ES-I3 (cell line): ENCODE results near the gene EPHB2.
A peak's percentile ranks its signal among the peaks of the same experiment; 100 is the strongest.
"Not testable (repeated sequence)": the region's sequence is repeated elsewhere in the genome, so short reads cannot be mapped to it uniquely, and the experiment has no call there.

Source experiments
- H3K36me3 ChIP-seq: 2 replicates; pipeline ENCODE4 v1.6.1; 2013; ENCODE audit warnings: mild to moderate bottlenecking, low read length, control low read depth, moderate library complexity; ENCODE audit not compliant: insufficient read depth
- H3K4me1 ChIP-seq: 2 replicates; pipeline ENCODE4 v1.6.1; 2013; ENCODE audit warnings: mild to moderate bottlenecking, control low read depth, low read length; ENCODE audit not compliant: insufficient read depth
- H3K9ac ChIP-seq: 2 replicates; pipeline ENCODE4 v1.6.1; 2013; ENCODE audit warnings: low read depth, mild to moderate bottlenecking, low read length, moderate library complexity
- H3K9me3 ChIP-seq: 2 replicates; pipeline ENCODE4 v1.6.1; 2013; ENCODE audit warnings: mild to moderate bottlenecking, low read length, moderate library complexity; ENCODE audit not compliant: control insufficient read depth, insufficient read depth

EPHB2 gene

DNA sequence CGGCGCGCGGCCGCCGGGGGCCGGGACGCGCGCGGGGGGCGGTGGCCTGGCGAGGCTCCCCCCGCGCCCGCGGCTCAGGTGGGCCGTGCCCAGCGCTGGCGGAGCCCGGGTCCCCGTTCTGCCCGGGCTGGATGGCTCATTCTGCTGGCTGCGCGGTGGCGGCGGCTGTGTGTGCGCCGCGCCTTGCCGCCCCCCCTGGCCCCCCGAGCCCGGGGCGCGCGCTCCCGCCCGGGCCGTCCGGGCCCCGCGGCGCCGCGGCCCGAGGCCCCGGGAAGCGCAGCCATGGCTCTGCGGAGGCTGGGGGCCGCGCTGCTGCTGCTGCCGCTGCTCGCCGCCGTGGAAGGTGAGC lies at the start of gene EPHB2:
Gene EPHB2, plus strand, starts transcription at position 139 of the 349 bp plus-strand sequence. Its CDS starts 144 bp downstream, at position 283.
- Histone ChIP-seq H3K36me3 (no peaks in the 10 kb centered on the region), H3K9ac (peak within 1 kb of the TSS; percentile 40; the same call in 1 of the 2 replicates), H3K9me3 (no peaks in the 10 kb centered on the region), H3K4me1 (peaks cover 5% of the 10 kb centered on the region; the same call in 1 of the 2 replicates)

DNA sequence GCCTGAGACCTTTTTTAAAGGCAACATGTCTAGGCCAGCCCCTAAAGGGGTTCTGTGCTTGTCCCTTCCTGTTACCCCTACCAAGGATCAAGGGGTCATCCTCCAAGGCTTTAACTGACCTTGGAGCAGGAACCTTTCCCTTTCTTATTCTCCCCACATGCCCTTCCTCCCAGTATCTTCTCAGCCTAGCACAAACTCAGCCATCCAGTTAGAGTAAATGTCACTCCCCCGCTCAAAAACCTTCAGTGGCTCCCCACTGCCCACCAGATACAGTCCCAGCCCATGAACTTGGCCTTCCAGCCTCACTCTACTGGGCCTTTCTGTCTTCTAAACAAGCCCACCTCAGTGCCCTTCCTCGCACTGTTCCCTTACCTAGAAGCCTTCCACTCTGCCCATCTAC lies 48.8 kb upstream of the EPHB2 start:
- Histone ChIP-seq H3K36me3 (no peaks in the 10 kb centered on the region), H3K4me1 (peaks cover 3% of the 10 kb centered on the region; the same call in 1 of the 2 replicates), H3K9ac (no peak overlapping the region), H3K9me3 (no peaks in the 10 kb centered on the region)

DNA sequence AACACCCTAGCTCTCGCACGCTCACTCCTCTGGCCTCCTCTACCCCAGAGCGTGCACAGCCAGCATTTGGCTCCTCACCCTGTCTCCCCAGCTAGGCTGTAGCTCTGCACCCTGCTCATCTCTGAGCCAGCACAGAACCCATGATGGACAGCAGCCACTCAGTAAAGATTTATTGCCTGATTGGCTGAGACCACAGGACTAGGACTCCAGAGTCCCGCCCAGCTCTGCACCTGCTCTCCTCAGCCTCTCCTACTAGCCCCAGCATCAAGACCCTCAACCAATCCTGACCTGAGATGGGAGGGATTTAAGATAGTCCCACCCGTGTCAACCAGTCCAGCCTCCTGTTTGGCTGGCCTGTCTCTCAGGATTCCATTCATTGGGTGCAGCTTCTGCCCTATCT lies 48.3 kb upstream of the EPHB2 start:
- H3K4me1 ChIP-seq, result peaks cover 3% of the 10 kb centered on the region; the same call in 1 of the 2 replicates

DNA sequence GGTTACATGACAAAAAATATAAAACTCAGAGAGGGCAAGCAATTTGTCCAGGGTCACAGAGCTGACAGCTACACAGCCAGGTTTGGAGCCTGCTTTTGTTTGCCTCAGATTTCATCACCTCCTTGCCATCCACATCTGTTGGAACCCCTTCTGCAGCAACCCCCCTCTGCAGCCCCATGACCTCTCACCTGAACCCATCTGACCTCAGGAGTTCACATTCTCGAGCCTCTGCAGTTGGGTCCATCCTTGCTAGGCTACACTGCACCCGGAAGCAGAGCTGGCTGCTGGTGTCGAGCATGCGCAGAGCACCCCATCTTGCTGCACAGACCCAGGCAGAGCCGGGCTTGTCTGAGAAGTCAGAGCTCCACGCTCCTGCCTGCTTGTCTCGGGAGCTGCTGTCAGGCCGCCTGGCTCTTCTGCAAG lies 47.6 kb upstream of the EPHB2 start:
- Histone ChIP-seq H3K36me3 (no peaks in the 10 kb centered on the region), H3K9me3 (no peaks in the 10 kb centered on the region), H3K9ac (no peak overlapping the region), H3K4me1 (peaks cover 3% of the 10 kb centered on the region; the same call in 1 of the 2 replicates)

More for the DNA sequence above, 48.3 kb upstream of the EPHB2 start:
- Histone ChIP-seq H3K36me3 (no peaks in the 10 kb centered on the region), H3K9me3 (no peaks in the 10 kb centered on the region), H3K9ac (no peak overlapping the region)

DNA sequence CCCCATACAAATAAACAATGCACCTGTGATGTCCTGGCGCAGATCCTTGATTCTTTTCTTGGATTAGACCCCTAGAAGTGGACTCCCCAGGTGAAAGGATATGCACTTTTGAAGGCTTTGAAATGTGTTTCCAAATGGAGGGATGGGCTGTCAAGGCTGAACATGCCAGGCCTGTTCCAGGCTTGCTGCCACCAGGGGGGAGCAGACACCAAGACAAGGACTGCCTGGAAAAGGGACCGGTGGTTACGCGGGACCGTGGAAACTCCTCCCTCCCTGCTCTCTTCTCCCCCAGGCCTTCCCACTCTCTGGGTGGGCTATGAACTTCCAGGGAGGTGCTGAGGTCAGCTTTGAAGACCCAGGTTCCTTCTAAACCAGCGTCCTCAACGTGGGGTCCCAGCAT lies 44.9 kb upstream of the EPHB2 start:
- peaks cover 3% of the 10 kb centered on the region; the same call in 1 of the 2 replicates for H3K4me1 ChIP-seq
- no peaks in the 10 kb centered on the region for H3K9me3 ChIP-seq
- no peaks in the 10 kb centered on the region for H3K36me3 ChIP-seq
- no peak overlapping the region for H3K9ac ChIP-seq

DNA sequence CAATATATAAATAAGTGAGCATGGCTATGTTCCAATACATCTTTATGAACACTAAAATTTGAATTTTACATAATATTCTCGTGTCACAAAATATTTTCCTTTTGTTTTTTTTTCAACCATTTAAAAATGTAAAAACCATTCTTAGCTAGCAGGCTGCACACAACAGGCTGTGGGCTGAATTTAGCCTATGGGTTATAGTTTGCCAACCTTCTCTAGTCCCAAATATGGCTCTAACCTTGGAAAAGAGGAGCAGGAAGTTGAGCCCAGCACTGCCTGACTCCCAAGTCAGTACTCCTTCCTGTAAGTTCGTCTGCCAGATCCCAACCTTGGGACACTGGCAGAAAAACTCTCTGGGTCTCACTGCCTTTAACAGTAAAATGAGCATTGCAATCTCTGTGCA lies 44.2 kb upstream of the EPHB2 start:
- Histone ChIP-seq H3K36me3 (no peaks in the 10 kb centered on the region), H3K9me3 (no peaks in the 10 kb centered on the region), H3K4me1 (peaks cover 3% of the 10 kb centered on the region; the same call in 1 of the 2 replicates), H3K9ac (no peak overlapping the region)

DNA sequence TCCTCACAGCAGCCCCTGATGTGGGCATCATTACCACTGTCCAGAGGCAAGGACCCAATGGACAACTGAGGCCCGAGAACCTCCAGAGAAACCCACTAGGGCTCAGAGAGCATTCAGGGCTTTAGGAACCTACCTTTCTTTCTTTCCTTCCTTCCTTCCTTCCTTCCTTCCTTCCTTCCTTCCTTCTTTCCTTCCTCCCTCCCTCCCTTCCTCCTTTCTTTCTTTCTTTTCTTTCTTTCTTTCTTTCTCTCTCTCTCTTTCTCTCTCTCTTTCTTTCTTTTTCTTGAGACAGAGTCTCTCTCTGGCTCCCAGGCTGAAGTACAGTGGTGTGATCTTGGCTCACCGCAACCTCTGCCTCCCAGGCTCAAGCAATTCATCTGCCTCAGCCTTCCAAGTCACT lies 41.8 kb upstream of the EPHB2 start:
- H3K9ac ChIP-seq, H3K4me1 ChIP-seq, H3K9me3 ChIP-seq, H3K36me3 ChIP-seq: not testable (repeated sequence)

DNA sequence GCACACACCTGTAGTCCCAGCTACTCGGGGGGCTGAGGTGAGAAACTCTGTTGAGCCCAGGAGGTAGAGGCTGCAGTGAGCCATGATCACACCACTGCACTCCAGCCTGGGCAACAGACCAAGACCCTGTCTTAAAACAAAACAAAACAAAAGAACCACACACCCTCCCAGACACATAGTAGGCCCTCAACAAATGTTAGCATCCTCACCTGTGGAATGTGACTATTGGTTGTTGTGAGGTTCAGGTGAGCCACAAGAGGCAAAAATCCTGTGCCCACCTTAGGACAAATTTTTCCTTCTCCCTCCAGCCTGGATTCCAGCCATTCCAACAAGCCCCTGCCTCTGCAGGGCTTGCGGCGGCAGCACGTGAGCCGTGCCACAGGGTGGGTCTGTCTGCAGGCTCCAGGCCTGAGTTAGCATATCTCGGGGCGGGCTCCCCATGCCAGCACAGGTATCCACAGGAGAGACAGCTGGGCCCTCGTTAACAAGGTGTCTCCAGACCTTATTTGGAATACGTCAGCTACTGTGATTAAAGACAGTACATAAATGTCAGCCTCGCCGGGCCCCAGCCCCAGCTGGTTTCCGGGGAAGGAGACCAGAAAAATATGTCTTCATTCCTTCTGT lies 40.2 kb upstream of the EPHB2 start:
- Histone ChIP-seq H3K9ac (no peak overlapping the region), H3K36me3 (no peaks in the 10 kb centered on the region), H3K4me1 (peaks cover 3% of the 10 kb centered on the region; the same call in 1 of the 2 replicates), H3K9me3 (no peaks in the 10 kb centered on the region)

DNA sequence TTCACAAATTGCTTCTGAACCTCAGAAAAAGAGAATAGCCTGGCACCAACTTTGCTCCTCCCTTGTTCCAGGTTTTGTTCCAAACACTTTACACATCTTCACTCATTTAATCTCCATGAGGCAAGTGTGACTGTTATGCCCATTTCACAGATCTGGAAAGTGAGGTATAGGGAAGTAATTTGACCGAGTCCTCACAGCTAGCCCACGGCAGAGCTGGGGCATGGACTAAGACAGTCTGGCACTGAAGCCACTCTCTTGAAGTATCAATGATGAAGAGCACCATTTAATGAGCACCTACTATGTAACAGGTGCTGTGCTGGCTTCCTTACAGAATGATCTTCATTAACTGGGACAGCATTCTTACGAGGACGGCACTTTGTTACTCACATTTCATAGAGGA lies 38.6 kb upstream of the EPHB2 start:
- Histone ChIP-seq H3K36me3 (no peaks in the 10 kb centered on the region), H3K4me1 (no peaks in the 10 kb centered on the region; the same call in 1 of the 2 replicates), H3K9ac (no peak overlapping the region), H3K9me3 (no peaks in the 10 kb centered on the region)

DNA sequence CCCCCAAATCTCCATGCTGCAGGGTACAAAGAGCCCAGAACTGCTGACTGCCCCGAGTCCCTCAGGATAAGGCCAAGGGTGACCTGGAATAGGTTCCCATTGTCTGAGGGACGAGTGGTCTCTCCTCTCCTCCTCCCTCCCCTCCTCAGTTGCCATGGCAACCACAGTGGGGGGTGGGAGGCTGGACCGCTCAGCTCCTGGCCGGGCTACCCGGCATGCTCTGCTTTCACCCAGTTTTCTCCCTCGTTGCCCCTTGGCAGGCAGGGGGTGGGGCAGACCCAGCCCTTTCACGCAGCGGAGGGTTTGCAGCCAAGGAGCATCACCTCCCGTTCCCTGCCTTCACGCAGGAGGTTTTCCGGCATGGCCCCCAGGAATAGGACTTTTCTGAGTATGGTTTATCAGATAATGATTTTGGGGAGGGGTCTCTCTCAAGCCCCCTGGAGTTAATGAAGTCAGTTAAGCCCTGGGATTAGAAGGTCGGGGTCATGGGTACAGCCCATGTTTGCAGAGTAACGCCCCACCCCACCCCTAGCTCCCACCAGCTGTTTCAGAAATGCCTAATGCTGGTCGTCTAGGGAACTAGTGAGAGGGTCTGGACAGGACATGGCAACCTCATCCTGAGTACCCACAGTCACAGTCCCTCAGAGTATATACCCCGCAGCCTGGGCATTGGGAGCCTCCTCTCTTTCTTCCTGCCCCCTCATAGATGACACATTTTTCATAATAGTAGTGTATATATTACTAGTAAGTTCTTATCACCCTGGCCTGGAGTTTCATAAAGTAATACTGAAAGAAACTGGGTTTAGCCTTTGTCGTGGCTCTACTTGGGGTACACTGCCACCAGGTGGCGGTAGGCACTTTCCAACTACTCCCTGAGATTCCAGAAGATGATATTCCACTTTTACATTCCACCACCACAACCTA lies 36.9 kb upstream of the EPHB2 start:
- H3K9ac ChIP-seq, result no peak overlapping the region
- H3K4me1 ChIP-seq, result peaks cover 7% of the 10 kb centered on the region
- no peaks in the 10 kb centered on the region for H3K9me3 ChIP-seq
- no peaks in the 10 kb centered on the region for H3K36me3 ChIP-seq

DNA sequence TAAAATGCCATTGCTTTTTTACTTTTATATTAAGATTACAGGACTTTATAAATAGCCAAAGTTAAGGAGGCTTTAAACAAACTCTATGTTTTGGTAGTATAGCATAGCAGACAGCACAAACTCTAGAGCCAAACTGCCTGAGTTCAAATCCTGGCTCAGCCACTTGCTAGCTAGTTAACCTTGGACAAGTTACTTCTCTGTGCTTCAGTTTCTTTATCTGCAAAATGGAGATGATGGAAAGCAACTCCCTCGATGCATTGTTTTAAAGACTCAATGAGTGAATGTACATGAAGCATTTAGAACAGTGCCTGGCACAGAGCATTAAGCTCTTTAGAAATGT lies 36.3 kb upstream of the EPHB2 start:
- Histone ChIP-seq H3K36me3 (no peaks in the 10 kb centered on the region), H3K9ac (no peak overlapping the region), H3K4me1 (peaks cover 12% of the 10 kb centered on the region), H3K9me3 (no peaks in the 10 kb centered on the region)

DNA sequence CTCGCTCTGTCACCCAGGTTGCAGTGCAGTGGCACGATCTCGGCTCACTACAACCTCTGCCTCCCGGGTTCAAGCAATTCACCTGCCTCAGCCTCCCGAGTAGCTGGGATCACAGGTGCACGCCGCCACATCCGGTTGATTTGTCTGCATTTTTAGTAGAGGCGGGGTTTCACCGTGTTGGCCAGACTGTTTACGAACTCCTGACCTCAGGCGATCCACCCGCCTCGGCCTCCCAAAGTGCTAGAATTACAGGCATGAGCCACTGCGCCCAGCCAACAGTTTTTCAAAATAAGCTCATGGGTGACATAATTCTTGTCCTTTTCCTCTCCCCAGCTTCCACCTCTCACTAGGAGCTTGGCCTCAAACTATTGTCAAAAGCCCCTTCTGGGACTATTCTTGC lies 34.5 kb upstream of the EPHB2 start:
- H3K4me1 ChIP-seq, result peaks cover 20% of the 10 kb centered on the region
- not testable (repeated sequence) for H3K9ac ChIP-seq, H3K9me3 ChIP-seq, H3K36me3 ChIP-seq

DNA sequence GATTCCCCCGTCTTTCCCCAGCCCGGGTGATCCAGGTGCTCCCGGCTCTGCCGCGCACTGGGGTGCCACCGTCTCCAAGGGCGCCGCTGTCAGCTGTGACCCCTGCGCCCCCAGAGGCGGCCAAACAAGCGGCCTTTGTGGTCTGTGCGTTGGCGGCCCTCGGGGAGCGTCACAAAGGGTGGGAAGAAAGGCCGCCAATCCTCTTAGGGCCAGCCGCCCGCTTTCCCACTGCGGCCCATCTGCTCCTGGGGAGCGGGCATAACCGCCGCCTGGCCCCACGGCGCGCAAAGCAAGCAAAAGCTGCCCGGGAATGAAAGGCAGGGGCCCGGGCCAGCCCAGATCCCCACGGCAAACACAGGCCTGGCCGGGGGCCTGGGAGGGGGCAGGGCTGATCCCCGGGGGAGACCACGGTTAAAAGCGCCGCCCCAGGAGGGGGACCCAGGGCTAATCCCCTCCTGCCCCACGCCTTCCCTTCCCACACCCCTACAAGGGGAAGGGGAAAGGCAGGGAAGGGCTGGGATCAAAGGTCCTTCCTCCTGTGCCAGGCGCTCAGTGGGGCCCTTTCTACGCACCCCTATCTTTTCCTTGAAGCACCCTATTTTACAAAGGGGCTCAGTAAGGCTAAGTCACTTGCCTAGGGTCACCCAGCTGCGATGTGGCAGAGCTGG lies 33.6 kb upstream of the EPHB2 start:
- peaks cover 20% of the 10 kb centered on the region for H3K4me1 ChIP-seq
- no peak overlapping the region for H3K9ac ChIP-seq
- H3K36me3 ChIP-seq, result no peaks in the 10 kb centered on the region
- no peaks in the 10 kb centered on the region for H3K9me3 ChIP-seq

DNA sequence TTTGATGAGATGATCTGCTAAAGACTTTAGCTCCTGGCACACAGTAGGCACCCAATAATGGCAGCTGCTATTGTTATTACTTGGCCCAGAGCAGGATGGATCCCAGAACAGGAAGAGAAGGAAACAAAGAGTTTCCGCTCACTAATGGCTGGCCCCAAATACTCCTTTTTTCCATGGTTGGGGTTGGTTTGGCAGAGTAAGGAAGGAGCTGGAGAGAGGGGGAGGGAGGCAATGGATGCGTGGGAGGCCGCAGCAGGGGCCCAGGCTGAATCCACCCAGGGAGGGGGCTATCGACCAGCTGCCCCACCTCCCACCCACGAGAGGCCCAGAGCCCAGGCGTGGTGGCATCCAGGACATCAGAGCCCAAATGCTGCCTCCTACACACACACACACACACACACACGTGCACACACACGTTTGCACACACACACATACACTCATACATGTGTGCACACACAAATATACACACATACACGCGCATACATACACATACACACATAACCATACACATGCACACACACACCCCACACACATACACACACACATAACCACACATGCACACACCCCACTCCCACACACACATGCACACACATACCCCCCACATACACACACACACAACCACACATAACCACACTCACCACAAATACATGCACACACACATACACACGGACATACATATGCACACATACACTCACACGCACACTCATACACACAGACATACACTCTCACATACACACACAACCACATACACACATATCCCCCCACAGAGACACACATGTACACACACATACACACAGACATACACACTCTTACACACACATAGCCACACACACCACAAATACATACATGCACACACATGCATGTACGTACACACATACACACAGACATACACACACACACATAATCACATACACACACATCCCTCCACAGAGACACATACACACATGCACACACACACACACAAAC lies 32.4 kb upstream of the EPHB2 start:
- H3K9me3 ChIP-seq, result no peaks in the 10 kb centered on the region
- peaks cover 20% of the 10 kb centered on the region for H3K4me1 ChIP-seq
- H3K36me3 ChIP-seq, result no peaks in the 10 kb centered on the region
- no peak overlapping the region for H3K9ac ChIP-seq
